ENCODE measurements around the gene ZYG11B. TPM values are rescaled to one million over a fixed set of nuclear protein-coding genes. Genes with fewer than 3 reads are reported as not detected.

ZYG11B gene
- total and polyA plus RNA-seq, 9 of the 15 experiments (the other 6 are each of a cell fraction or from before 2014, with no cell fraction given): 4.9 to 22.2 (median 12.2) TPM

DNA sequence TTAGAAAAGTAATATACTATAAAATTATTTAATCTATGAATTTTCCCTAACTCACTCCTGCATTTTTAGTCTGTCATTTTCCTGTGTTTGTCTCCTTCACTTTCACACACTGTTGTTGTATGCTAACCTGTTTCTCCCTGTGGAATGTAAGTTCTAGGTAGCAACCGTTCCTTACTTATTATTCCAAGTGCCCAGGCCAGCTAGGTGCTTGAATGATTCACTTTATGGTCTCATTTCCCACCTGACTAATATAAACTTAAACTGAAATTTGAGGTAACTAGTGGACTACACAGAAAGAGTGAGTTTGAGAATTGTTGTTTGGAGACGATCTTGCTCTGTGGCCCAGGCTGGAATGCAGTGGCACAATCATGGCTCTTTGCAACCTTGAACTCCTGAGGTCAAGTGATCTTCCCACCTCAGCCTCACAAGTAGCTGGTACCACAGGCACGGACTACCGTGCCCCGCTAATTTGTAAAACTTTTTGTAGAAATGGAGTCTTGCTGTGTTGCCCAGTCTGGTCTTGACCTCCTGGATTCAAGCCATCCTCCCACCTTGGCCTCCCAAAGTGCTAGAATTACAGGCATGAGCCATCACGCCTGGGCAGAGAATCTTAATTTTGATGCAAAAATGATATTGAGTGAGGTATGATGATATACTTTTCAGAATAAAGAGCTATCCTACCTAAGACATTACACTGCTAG, 1.9 kb downstream of the ZYG11B start (continued):
- TF ChIP-seq, protein P1, sequence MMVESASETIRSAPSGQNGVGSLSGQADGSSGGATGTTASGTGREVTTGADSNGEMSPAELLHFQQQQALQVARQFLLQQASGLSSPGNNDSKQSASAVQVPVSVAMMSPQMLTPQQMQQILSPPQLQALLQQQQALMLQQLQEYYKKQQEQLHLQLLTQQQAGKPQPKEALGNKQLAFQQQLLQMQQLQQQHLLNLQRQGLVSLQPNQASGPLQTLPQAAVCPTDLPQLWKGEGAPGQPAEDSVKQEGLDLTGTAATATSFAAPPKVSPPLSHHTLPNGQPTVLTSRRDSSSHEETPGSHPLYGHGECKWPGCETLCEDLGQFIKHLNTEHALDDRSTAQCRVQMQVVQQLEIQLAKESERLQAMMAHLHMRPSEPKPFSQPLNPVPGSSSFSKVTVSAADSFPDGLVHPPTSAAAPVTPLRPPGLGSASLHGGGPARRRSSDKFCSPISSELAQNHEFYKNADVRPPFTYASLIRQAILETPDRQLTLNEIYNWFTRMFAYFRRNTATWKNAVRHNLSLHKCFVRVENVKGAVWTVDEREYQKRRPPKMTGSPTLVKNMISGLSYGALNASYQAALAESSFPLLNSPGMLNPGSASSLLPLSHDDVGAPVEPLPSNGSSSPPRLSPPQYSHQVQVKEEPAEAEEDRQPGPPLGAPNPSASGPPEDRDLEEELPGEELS (CRISPR knock-in tag; IDR thresholded peaks at IDR 0.05; ENCODE audit: borderline replicate concordance): no peak

DNA sequence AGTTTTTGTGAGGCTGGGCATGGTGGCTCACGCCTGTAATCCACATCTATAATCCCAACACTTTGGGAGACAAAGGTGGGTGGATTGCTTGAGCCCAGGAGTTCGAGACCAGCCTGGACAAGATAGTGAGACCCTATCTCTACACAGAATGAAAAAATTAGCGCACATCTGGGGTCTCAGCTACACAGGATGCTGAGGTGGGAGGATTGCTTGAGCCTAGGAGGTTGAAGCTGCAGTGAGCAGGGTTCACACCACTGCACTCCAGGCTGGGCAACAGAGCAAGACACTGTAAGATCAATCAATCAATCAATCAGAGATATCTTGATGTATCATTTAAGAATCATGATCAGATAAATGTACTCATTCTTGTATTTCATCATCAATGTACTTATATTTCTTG, 7.1 kb downstream of the ZYG11B start:
- no peak overlapping the region for H3K4me3 ChIP-seq
- no peaks in the 10 kb centered on the region for H3K9me1 ChIP-seq (ENCODE audit: control insufficient read depth, insufficient read depth, low read length)
- FAIRE-seq (no peak), ATAC-seq (no peak), DNase-seq (ENCODE audit: extremely low read depth in 1 of 4, low spot score in 3 of 4) (no peak)
- in situ Hi-C loops (cut with MboI): no loop called here
- POLR2A ChIA-PET: interaction anchor here (0.8 to 1.1 kb wide), 3 partner anchors 16 to 30 kb away, joined by 3 to 6 read pairs (median 5); no protein-coding TSS in a partner anchor
- intact Hi-C loops (cut with micrococcal nuclease): no loop called here
- H2AFZ ChIP-seq (ENCODE audit: low read depth, low read length): no peak overlapping the region
- peaks cover 0 to under 1% of the 10 kb centered on the region in 2 experiments; a peak in 3 of 5 replicates for H3K4me1 ChIP-seq (replicated peaks in 1 of 2; ENCODE audit: control insufficient read depth in 2 of 2, insufficient read depth in 2 of 2, low read length in 2 of 2)
- H3K36me3 ChIP-seq (ENCODE audit: control insufficient read depth, insufficient read depth, low read length): peaks cover 5% of the 10 kb centered on the region
- no peak overlapping the region for H3K9ac ChIP-seq (ENCODE audit: insufficient read depth in 1 of 2, low read depth in 2 of 2, low read length in 2 of 2)
- H3K9me3 ChIP-seq (replicated peaks; ENCODE audit: control insufficient read depth, insufficient read depth, low read depth, low read length): no peaks in the 10 kb centered on the region
- BruUV-seq (replicated peaks): no TSS peak
- CTCF ChIA-PET (ENCODE audit: low intra/inter-chr PET ratio): interaction anchor here (0.6 kb wide), 1 partner anchor 366 kb away, joined by 7 read pairs; no protein-coding TSS in a partner anchor
- peaks cover 25% of the 10 kb centered on the region for H3K79me2 ChIP-seq (ENCODE audit: control insufficient read depth, insufficient read depth, low read length)
- H3K27ac ChIP-seq (ENCODE audit: extremely low read depth, low read depth, low read length): no peak overlapping the region
- WGBS (ENCODE audit: insufficient coverage, low coverage, missing lambda C conversion rate): 89% methylated on average over 3 of the region's 3 CpGs
- H4K20me1 ChIP-seq (replicated peaks; ENCODE audit: control insufficient read depth, insufficient read depth, low read length): no peaks in the 10 kb centered on the region
- H3K27me3 ChIP-seq (ENCODE audit: control insufficient read depth in 2 of 2, insufficient read depth in 2 of 2, low read length in 2 of 2): no peaks in the 10 kb centered on the region
- H3K4me2 ChIP-seq (ENCODE audit: insufficient read depth, low read length): no peak overlapping the region
- TF ChIP-seq, protein P2, sequence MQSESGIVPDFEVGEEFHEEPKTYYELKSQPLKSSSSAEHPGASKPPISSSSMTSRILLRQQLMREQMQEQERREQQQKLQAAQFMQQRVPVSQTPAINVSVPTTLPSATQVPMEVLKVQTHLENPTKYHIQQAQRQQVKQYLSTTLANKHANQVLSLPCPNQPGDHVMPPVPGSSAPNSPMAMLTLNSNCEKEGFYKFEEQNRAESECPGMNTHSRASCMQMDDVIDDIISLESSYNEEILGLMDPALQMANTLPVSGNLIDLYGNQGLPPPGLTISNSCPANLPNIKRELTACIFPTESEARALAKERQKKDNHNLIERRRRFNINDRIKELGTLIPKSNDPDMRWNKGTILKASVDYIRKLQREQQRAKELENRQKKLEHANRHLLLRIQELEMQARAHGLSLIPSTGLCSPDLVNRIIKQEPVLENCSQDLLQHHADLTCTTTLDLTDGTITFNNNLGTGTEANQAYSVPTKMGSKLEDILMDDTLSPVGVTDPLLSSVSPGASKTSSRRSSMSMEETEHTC (IDR thresholded peaks at IDR 0.05): no peak
- no peak for TF ChIP-seq ZFPM2 (CRISPR knock-in tag; IDR thresholded peaks at IDR 0.05)
- TF ChIP-seq, protein P3, sequence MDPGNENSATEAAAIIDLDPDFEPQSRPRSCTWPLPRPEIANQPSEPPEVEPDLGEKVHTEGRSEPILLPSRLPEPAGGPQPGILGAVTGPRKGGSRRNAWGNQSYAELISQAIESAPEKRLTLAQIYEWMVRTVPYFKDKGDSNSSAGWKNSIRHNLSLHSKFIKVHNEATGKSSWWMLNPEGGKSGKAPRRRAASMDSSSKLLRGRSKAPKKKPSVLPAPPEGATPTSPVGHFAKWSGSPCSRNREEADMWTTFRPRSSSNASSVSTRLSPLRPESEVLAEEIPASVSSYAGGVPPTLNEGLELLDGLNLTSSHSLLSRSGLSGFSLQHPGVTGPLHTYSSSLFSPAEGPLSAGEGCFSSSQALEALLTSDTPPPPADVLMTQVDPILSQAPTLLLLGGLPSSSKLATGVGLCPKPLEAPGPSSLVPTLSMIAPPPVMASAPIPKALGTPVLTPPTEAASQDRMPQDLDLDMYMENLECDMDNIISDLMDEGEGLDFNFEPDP (CRISPR knock-in tag; IDR thresholded peaks at IDR 0.05): no peak
- no peak for TF ChIP-seq TRIM24 (IDR thresholded peaks at IDR 0.05)
- no peak for TF ChIP-seq HDAC6 (IDR thresholded peaks at IDR 0.05; ENCODE audit: low read depth, low read length)
- TF ChIP-seq ZNF121 (CRISPR knock-in tag; conservative IDR thresholded peaks at IDR 0.05): peak; percentile 88
- no peak for TF ChIP-seq SMARCB1 (IDR thresholded peaks at IDR 0.05; ENCODE audit: insufficient read length, low read depth)
- TF ChIP-seq FOSL1 (tag; conservative IDR thresholded peaks at IDR 0.05): no peak
- TF ChIP-seq PTTG1 (tag; IDR thresholded peaks at IDR 0.05; ENCODE audit: low read depth): no peak
- TF ChIP-seq MTA2 (IDR thresholded peaks at IDR 0.05; ENCODE audit: low read depth): no peak
- TF ChIP-seq SMC3 (conservative IDR thresholded peaks at IDR 0.05; ENCODE audit: insufficient read depth, low read depth, low read length): no peak
- TF ChIP-seq, protein P4, sequence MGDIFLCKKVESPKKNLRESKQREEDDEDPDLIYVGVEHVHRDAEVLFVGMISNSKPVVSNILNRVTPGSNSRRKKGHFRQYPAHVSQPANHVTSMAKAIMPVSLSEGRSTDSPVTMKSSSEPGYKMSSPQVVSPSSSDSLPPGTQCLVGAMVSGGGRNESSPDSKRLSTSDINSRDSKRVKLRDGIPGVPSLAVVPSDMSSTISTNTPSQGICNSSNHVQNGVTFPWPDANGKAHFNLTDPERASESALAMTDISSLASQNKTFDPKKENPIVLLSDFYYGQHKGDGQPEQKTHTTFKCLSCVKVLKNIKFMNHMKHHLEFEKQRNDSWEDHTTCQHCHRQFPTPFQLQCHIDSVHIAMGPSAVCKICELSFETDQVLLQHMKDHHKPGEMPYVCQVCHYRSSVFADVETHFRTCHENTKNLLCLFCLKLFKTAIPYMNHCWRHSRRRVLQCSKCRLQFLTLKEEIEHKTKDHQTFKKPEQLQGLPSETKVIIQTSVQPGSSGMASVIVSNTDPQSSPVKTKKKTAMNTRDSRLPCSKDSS (IDR thresholded peaks at IDR 0.05; ENCODE audit: low read depth, partially characterized antibody): no peak
- no peak for TF ChIP-seq KAT2B (IDR thresholded peaks at IDR 0.05; ENCODE audit: low read depth, low read length)

All from K562 (cell line).